H1 (cell line): ENCODE measurements around the gene PRKAB2.

ENCODE experiments used
- BRCA1 ChIP-seq: IDR thresholded peaks from 2 replicates; pipeline ENCODE4 v1.6.1; 2012; ENCODE audit warnings: low read depth, low read length, improper control_type of control experiment
- CREB1 ChIP-seq: IDR thresholded peaks from 2 replicates; pipeline ENCODE4 v1.6.1; 2012; ENCODE audit warnings: inconsistent platforms
- EP300 ChIP-seq, 2 experiments: IDR thresholded peaks; 1 replicate in 1 of 2; 2 replicates in 1 of 2; pipeline ENCODE4 v1.6.1; 2011 to 2012; ENCODE audit warnings: low read depth in 2 of 2, low read length in 2 of 2, mild to moderate bottlenecking in 2 of 2, borderline replicate concordance in 1 of 2, inconsistent platforms in 1 of 2, moderate library complexity in 1 of 2
- GTF2F1 ChIP-seq: IDR thresholded peaks from 2 replicates; pipeline ENCODE4 v1.6.1; 2012; ENCODE audit warnings: low read depth, low read length, improper control_type of control experiment, borderline replicate concordance
- KDM5A ChIP-seq: fragments of 200-600 bp; IDR thresholded peaks from 2 replicates; pipeline ENCODE4 v1.7.1; 2012; ENCODE audit warnings: mild to moderate bottlenecking, low read length, inconsistent platforms, mixed read lengths
- POLR2A ChIP-seq, 2 experiments: IDR thresholded peaks; 1 replicate in 1 of 2; 2 replicates in 1 of 2; pipeline ENCODE4 v1.6.1; 2011; ENCODE audit warnings: low read depth in 2 of 2, low read length in 2 of 2, mild to moderate bottlenecking in 2 of 2; ENCODE audit errors: control extremely low read depth in 1 of 2
- TF ChIP-seq, protein P1 (sequence below), 3 experiments: IDR thresholded peaks; 1 replicate in 2 of 3; 2 replicates in 1 of 3; pipeline versions ENCODE4 v1.5.1 to v1.6.1; 2011; ENCODE audit warnings: low read length in 3 of 3, mild to moderate bottlenecking in 3 of 3, inconsistent platforms in 2 of 3, low read depth in 1 of 3, moderate library complexity in 1 of 3; ENCODE audit not compliant: insufficient read depth in 1 of 3; ENCODE audit errors: control extremely low read depth in 1 of 3

GRCh38 chr1:147110434-147110833 is 61.8 kb downstream of the PRKAB2 start:
- TF ChIP-seq KDM5A, result no peak
- no peak for TF ChIP-seq BRCA1
- TF ChIP-seq POLR2A (IDR thresholded peaks at IDR 0.05; ENCODE audit: control extremely low read depth in 1 of 2, low read depth in 2 of 2, low read length in 2 of 2), result no peak
- TF ChIP-seq, protein P1, sequence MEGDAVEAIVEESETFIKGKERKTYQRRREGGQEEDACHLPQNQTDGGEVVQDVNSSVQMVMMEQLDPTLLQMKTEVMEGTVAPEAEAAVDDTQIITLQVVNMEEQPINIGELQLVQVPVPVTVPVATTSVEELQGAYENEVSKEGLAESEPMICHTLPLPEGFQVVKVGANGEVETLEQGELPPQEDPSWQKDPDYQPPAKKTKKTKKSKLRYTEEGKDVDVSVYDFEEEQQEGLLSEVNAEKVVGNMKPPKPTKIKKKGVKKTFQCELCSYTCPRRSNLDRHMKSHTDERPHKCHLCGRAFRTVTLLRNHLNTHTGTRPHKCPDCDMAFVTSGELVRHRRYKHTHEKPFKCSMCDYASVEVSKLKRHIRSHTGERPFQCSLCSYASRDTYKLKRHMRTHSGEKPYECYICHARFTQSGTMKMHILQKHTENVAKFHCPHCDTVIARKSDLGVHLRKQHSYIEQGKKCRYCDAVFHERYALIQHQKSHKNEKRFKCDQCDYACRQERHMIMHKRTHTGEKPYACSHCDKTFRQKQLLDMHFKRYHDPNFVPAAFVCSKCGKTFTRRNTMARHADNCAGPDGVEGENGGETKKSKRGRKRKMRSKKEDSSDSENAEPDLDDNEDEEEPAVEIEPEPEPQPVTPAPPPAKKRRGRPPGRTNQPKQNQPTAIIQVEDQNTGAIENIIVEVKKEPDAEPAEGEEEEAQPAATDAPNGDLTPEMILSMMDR (IDR thresholded peaks at IDR 0.05; ENCODE audit: control extremely low read depth in 1 of 3, insufficient read depth in 1 of 3, low read depth in 1 of 3, low read length in 3 of 3), result no peak
- no peak for TF ChIP-seq CREB1
- TF ChIP-seq GTF2F1, result no peak
- TF ChIP-seq EP300 (IDR thresholded peaks at IDR 0.05; ENCODE audit: borderline replicate concordance in 1 of 2, low read depth in 2 of 2, low read length in 2 of 2), result no peak
